SU-DHL-6 (cell line): ENCODE results near the gene SIRT5.

ENCODE experiments used
- H2AFZ ChIP-seq: fragments of 200-600 bp; sonication (generic); 2 replicates; pipeline ENCODE4 v1.6.1; 2014; ENCODE audit warnings: low read depth, mild to moderate bottlenecking, moderate library complexity, mixed read lengths, antibody characterized with exemption, low read length; ENCODE audit not compliant: severe bottlenecking
- H3F3A ChIP-seq: fragments of 200-600 bp; shearing (Covaris generic); 2 replicates; pipeline ENCODE4 v1.6.0; 2016; ENCODE audit warnings: antibody characterized with exemption, mild to moderate bottlenecking; ENCODE audit not compliant: insufficient read depth
- H3K27ac ChIP-seq: fragments of 200-600 bp; sonication (generic); 2 replicates; pipeline ENCODE4 v1.5.1; 2016; ENCODE audit warnings: low read depth, mild to moderate bottlenecking, low read length, moderate library complexity, mixed read lengths
- H3K27me3 ChIP-seq: fragments of 200-600 bp; sonication (generic), shearing (Covaris generic); 2 replicates; pipeline ENCODE4 v1.6.0; 2014; ENCODE audit warnings: mild to moderate bottlenecking, low read length
- H3K36me3 ChIP-seq: fragments of 200-600 bp; sonication (generic); 2 replicates; pipeline ENCODE4 v1.6.1; 2014; ENCODE audit warnings: mild to moderate bottlenecking, low read length, mixed read lengths
- H3K4me2 ChIP-seq: fragments of 300-600, 200-600 bp; shearing (Covaris generic), sonication (generic); 2 replicates; pipeline ENCODE4 v1.6.0; 2014; ENCODE audit warnings: low read length, low read depth, mild to moderate bottlenecking; ENCODE audit not compliant: poor library complexity, severe bottlenecking
- H3K4me3 ChIP-seq: fragments of 200-600 bp; sonication (generic); 2 replicates; pipeline ENCODE4 v1.5.1; 2014; ENCODE audit warnings: antibody characterized with exemption, low read length, mild to moderate bottlenecking, mixed read lengths; ENCODE audit not compliant: insufficient read depth, poor library complexity, severe bottlenecking
- H3K79me2 ChIP-seq: fragments of 200-600 bp; sonication (generic); 2 replicates; pipeline ENCODE4 v1.6.1; 2014; ENCODE audit warnings: mild to moderate bottlenecking, low read length, moderate library complexity; ENCODE audit not compliant: insufficient read depth
- H3K9ac ChIP-seq: fragments of 200-600 bp; sonication (generic); 2 replicates; pipeline ENCODE4 v1.7.0; 2014; ENCODE audit warnings: mild to moderate bottlenecking, low read length
- H3K9me2 ChIP-seq: fragments of 200-600 bp; sonication (generic); replicated peaks from 2 replicates; pipeline ENCODE4 v1.6.1; 2014; ENCODE audit warnings: low read length; ENCODE audit not compliant: insufficient read depth
- H3K9me3 ChIP-seq: fragments of 200-600 bp; sonication (generic); 2 replicates; pipeline ENCODE4 v1.6.1; 2014; ENCODE audit warnings: low read length, mixed read lengths; ENCODE audit not compliant: insufficient read depth
- H4K20me1 ChIP-seq: fragments of 200-600 bp; sonication (generic); 2 replicates; pipeline ENCODE4 v1.6.1; 2014; ENCODE audit warnings: low read depth, mild to moderate bottlenecking, antibody characterized with exemption, low read length, moderate library complexity, mixed read lengths
- CTCF ChIP-seq: fragments of 200-600 bp; sonication (generic); IDR thresholded peaks from one replicate; pipeline ENCODE4 v1.5.1; 2017; ENCODE audit warnings: antibody characterized with exemption, mild to moderate bottlenecking, low read length, moderate library complexity; ENCODE audit not compliant: insufficient read depth, poor library complexity, severe bottlenecking
- EZH2phosphoT487 ChIP-seq: fragments of 200-600 bp; sonication (generic), shearing (Covaris generic); conservative IDR thresholded peaks from 2 replicates; pipeline ENCODE4 v1.6.1; 2018; ENCODE audit warnings: mild to moderate bottlenecking, antibody characterized with exemption, low read length, moderate library complexity, mixed read lengths

The SIRT5 gene

GRCh38 chr6:13574571-13575376, at the start of gene SIRT5:
SIRT5 (plus strand) TSS chr6:13574601; CDS start chr6:13584111, 9,510 bp downstream.
- Histone ChIP-seq H3K9ac (peak within 1 kb of the TSS; percentile 77), H3K27ac (peak within 1 kb of the TSS; percentile 84), H3K36me3 (no peaks in the 10 kb centered on the region), H2AFZ (peak within 1 kb of the TSS; percentile 76), H3K9me3 (no peaks in the 10 kb centered on the region), H4K20me1 (no peaks in the 10 kb centered on the region; the same call in 1 of the 2 replicates), H3K9me2 (no peaks in the 10 kb centered on the region), H3F3A (peaks cover 27% of the 10 kb centered on the region), H3K27me3 (no peaks in the 10 kb centered on the region), H3K4me3 (peak within 1 kb of the TSS; percentile 64), H3K4me2 (peak within 1 kb of the TSS; percentile 82), H3K79me2 (peaks cover 8% of the 10 kb centered on the region)
- TF ChIP-seq CTCF (peak; percentile 100), EZH2phosphoT487 (no peak)

- TF ChIP-seq EZH2phosphoT487 (no peak), CTCF (no peak)
- no peak overlapping the region for H3K9ac ChIP-seq
- no peaks in the 10 kb centered on the region for H4K20me1 ChIP-seq
- H3K9me2 ChIP-seq, result no peaks in the 10 kb centered on the region
- H3K79me2 ChIP-seq, result no peaks in the 10 kb centered on the region
- no peak overlapping the region for H2AFZ ChIP-seq
- H3K27me3 ChIP-seq, result no peaks in the 10 kb centered on the region
- H3K4me2 ChIP-seq, result no peak overlapping the region
- no peaks in the 10 kb centered on the region for H3K9me3 ChIP-seq
- no peaks in the 10 kb centered on the region for H3K36me3 ChIP-seq
- H3K27ac ChIP-seq, result no peak overlapping the region
- peaks cover 15% of the 10 kb centered on the region; the same call in 1 of the 2 replicates for H3F3A ChIP-seq
- H3K4me3 ChIP-seq, result no peak overlapping the region
These were observed 49.4 kb upstream of the SIRT5 start for GRCh38 chr6:13524801-13525508.

- Histone ChIP-seq H4K20me1 (no peaks in the 10 kb centered on the region), H3K4me2 (peak overlapping the region; percentile 53), H2AFZ (no peak overlapping the region), H3K4me3 (peak overlapping the region; percentile 14), H3K9ac (0 out of 2 replicates have a peak overlapping the region, but pooled peaks have one; percentile 1), H3F3A (peaks cover 15% of the 10 kb centered on the region; the same call in 1 of the 2 replicates), H3K27me3 (no peaks in the 10 kb centered on the region), H3K9me2 (no peaks in the 10 kb centered on the region), H3K79me2 (no peaks in the 10 kb centered on the region), H3K36me3 (no peaks in the 10 kb centered on the region), H3K9me3 (no peaks in the 10 kb centered on the region), H3K27ac (peak overlapping the region; percentile 66)
- TF ChIP-seq CTCF (no peak), EZH2phosphoT487 (no peak)
These were observed 48.1 kb upstream of the SIRT5 start for GRCh38 chr6:13526357-13526726.
